Breast epithelium (tissue), 3 donors: ENCODE measurements around the gene MLLT11.

Experiments
- POLR2A ChIP-seq: fragments of 450-650 bp; IDR thresholded peaks from one replicate; pipeline ENCODE4 v1.6.1; 2016; ENCODE audit warnings: antibody characterized with exemption, mild to moderate bottlenecking, moderate library complexity
- TF ChIP-seq, protein P1 (sequence below), 3 donors: fragments of 450-650 bp; IDR thresholded peaks; one replicate each; pipeline ENCODE4 v1.5.1; 2016 to 2017; ENCODE audit warnings: antibody characterized with exemption in 3 of 3, mild to moderate bottlenecking in 3 of 3, moderate library complexity in 3 of 3

DNA sequence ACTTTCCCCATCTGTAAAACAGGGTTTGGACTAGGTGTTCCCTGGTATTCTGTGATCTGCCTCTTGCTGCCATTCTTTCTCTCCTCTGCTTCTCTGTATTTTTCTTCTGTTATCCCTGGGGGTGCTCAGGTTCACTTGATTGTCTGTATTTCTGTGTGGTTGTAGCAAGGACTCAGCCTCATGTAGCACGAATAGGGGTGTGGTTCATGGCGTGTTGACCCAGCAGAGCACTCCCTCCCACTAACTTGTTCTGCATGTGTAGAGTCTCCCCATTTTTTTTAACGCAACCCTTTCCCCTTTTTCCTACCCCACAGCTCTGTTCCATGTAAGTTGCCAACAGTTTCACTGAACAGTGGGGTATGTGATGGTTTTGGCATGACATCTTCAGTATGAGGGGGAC, 25.0 kb upstream of the MLLT11 start:
- TF ChIP-seq, protein P1, sequence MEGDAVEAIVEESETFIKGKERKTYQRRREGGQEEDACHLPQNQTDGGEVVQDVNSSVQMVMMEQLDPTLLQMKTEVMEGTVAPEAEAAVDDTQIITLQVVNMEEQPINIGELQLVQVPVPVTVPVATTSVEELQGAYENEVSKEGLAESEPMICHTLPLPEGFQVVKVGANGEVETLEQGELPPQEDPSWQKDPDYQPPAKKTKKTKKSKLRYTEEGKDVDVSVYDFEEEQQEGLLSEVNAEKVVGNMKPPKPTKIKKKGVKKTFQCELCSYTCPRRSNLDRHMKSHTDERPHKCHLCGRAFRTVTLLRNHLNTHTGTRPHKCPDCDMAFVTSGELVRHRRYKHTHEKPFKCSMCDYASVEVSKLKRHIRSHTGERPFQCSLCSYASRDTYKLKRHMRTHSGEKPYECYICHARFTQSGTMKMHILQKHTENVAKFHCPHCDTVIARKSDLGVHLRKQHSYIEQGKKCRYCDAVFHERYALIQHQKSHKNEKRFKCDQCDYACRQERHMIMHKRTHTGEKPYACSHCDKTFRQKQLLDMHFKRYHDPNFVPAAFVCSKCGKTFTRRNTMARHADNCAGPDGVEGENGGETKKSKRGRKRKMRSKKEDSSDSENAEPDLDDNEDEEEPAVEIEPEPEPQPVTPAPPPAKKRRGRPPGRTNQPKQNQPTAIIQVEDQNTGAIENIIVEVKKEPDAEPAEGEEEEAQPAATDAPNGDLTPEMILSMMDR (IDR thresholded peaks at IDR 0.05), result no peak
- no peak for TF ChIP-seq POLR2A
